K562 (cell line): Measurements from ENCODE around the gene RPL35. TPM values are rescaled to one million over a fixed set of nuclear protein-coding genes. Genes with fewer than 3 reads are reported as not detected.

Experiments used
- ATAC-seq: fragments of 200-7000 bp; cut with Tn5 transposase; 3 replicates; pipeline ENCODE4 v1.9.1; 2020; ENCODE audit warnings: moderate library complexity
- BruUV-seq: library from RNA; stranded (reverse); fragments of 400-500 nt; replicated peaks from 2 replicates; lab custom pipeline; 2021; lab: Mats Ljungman, UMichigan
- CTCF ChIA-PET: fragments of 300-600 bp; formaldehyde crosslinking; extraction: SDS; loops from one replicate; lab custom pipeline; 2021; ENCODE audit warnings: low intra/inter-chr PET ratio; lab: Yijun Ruan, JAX
- POLR2A ChIA-PET: fragments of 300-600, 350-650 bp; sonication (Branson Sonifier 250); formaldehyde crosslinking; extraction: SDS; loops from one replicate; lab custom pipeline; 2021; ENCODE audit warnings: antibody characterized with exemption, inconsistent platforms; lab: Yijun Ruan, JAX
- DNase-seq, 4 experiments: peaks; one replicate each; pipeline versions ENCODE4 v3.0.0 to v3.0.0-alpha.2; 2011 to 2018; ENCODE audit warnings: low spot score in 3 of 4, mixed read lengths in 3 of 4; ENCODE audit errors: extremely low read depth in 1 of 4
- FAIRE-seq: peaks from 2 replicates; lab custom pipeline; 2011; peaks lifted over from hg19 to GRCh38; lab: Jason Lieb, UNC
- H2AFZ ChIP-seq: 2 replicates; pipeline ENCODE4 v1.6.0; 2011; ENCODE audit warnings: low read depth, low read length, control low read depth, inconsistent platforms
- H3K27ac ChIP-seq: fragments of 200-600 bp; 3 replicates; pipeline ENCODE4 v1.8.0; 2011; ENCODE audit warnings: low read depth, mild to moderate bottlenecking, control low read depth, inconsistent platforms, low read length, moderate library complexity, mixed read lengths; ENCODE audit errors: extremely low read depth
- H3K27me3 ChIP-seq, 2 experiments: fragments of 300-600 bp in 1 of 2; 2 replicates in 1 of 2; 3 replicates in 1 of 2; pipeline versions ENCODE4 v1.6.0 to v1.8.0; 2011; ENCODE audit warnings: inconsistent platforms in 2 of 2, low read length in 2 of 2, mild to moderate bottlenecking in 1 of 2, mixed read lengths in 1 of 2, moderate library complexity in 1 of 2; ENCODE audit not compliant: control insufficient read depth in 2 of 2, insufficient read depth in 2 of 2
- H3K36me3 ChIP-seq: fragments of 300-600 bp; 3 replicates; pipeline ENCODE4 v1.8.0; 2011; ENCODE audit warnings: mild to moderate bottlenecking, low read length, inconsistent platforms; ENCODE audit not compliant: control insufficient read depth, insufficient read depth
- H3K4me1 ChIP-seq, 2 experiments: fragments of 200-600 bp in 1 of 2; replicated peaks in 1 of 2; 2 replicates in 1 of 2; 3 replicates in 1 of 2; pipeline versions ENCODE4 v1.5.1 to v1.8.0; 2011; ENCODE audit warnings: inconsistent platforms in 2 of 2, low read length in 2 of 2, mild to moderate bottlenecking in 1 of 2, mixed read lengths in 1 of 2, moderate library complexity in 1 of 2; ENCODE audit not compliant: control insufficient read depth in 2 of 2, insufficient read depth in 2 of 2
- H3K4me2 ChIP-seq: 2 replicates; pipeline ENCODE4 v1.6.1; 2011; ENCODE audit warnings: low read length, control low read depth, inconsistent platforms, mixed read lengths; ENCODE audit not compliant: insufficient read depth
- H3K4me3 ChIP-seq: fragments of 200-600 bp; sonication (generic), shearing (Covaris generic); 2 replicates; pipeline ENCODE4 v1.5.1; 2016; ENCODE audit warnings: control low read depth, inconsistent platforms
- H3K79me2 ChIP-seq: fragments of 200-600 bp; 3 replicates; pipeline ENCODE4 v1.8.0; 2011; ENCODE audit warnings: low read length, inconsistent platforms; ENCODE audit not compliant: control insufficient read depth, insufficient read depth
- H3K9ac ChIP-seq, 2 experiments: 2 replicates each; pipeline versions ENCODE4 v1.6.0 to v1.6.1; 2011; ENCODE audit warnings: low read depth in 2 of 2, low read length in 2 of 2, control low read depth in 1 of 2, inconsistent platforms in 1 of 2, mild to moderate bottlenecking in 1 of 2, mixed read lengths in 1 of 2; ENCODE audit not compliant: insufficient read depth in 1 of 2
- H3K9me1 ChIP-seq: one replicate; pipeline ENCODE4 v1.6.0; 2011; ENCODE audit warnings: inconsistent platforms, mild to moderate bottlenecking, low read length, moderate library complexity; ENCODE audit not compliant: control insufficient read depth, insufficient read depth
- H3K9me3 ChIP-seq: replicated peaks from 2 replicates; pipeline ENCODE4 v1.5.1; 2011; ENCODE audit warnings: low read depth, low read length, inconsistent platforms; ENCODE audit not compliant: control insufficient read depth, insufficient read depth
- H4K20me1 ChIP-seq: replicated peaks from 2 replicates; pipeline ENCODE4 v1.6.1; 2011; ENCODE audit warnings: low read length, inconsistent platforms, mixed read lengths; ENCODE audit not compliant: control insufficient read depth, insufficient read depth
- EZH2 ChIP-seq: IDR thresholded peaks from 2 replicates; pipeline ENCODE4 v1.6.1; 2012; ENCODE audit warnings: low read depth, mild to moderate bottlenecking, inconsistent platforms, low read length, borderline replicate concordance
- MTF1 ChIP-seq: fragments of 250-450 bp; sonication (Bioruptor Pico); IDR thresholded peaks from 2 replicates; pipeline ENCODE4 v1.9.0; 2021; ENCODE audit warnings: moderate library complexity, mild to moderate bottlenecking, inconsistent platforms, borderline replicate concordance
- PCBP2 ChIP-seq: fragments of 200-400 bp; formaldehyde crosslinking; IDR thresholded peaks from 2 replicates; pipeline ENCODE4 v1.6.1; 2018; ENCODE audit warnings: low read length, low read depth, mild to moderate bottlenecking, moderate library complexity; ENCODE audit not compliant: poor library complexity, severe bottlenecking
- TBL1XR1 ChIP-seq, 2 experiments: IDR thresholded peaks; 2 replicates each; pipeline ENCODE4 v1.6.1; 2012; ENCODE audit warnings: improper control_type of control experiment in 2 of 2, low read length in 2 of 2, mild to moderate bottlenecking in 1 of 2
- TBP ChIP-seq: optimal IDR thresholded peaks from 2 replicates; pipeline ENCODE3; 2011; ENCODE audit warnings: low read depth, low read length, improper control_type of control experiment
- ZKSCAN1 ChIP-seq: fragments of 150-350 bp; IDR thresholded peaks from 2 replicates; pipeline ENCODE4 v1.6.1; 2016; ENCODE audit warnings: low read depth, low read length
- ZNF79 ChIP-seq: fragments of 250-450 bp; sonication (Bioruptor Pico); IDR thresholded peaks from 2 replicates; pipeline ENCODE4 v1.4.0; 2020; ENCODE audit warnings: low read depth, mild to moderate bottlenecking, moderate library complexity
- WGBS: fragments of 100-300 bp; shearing (Covaris generic); methylation state at CpG from one replicate; pipeline ENCODE4 v1.1.6; 2016; ENCODE audit warnings: low coverage, mixed read lengths; ENCODE audit not compliant: insufficient coverage; ENCODE audit errors: missing lambda C conversion rate; 5-methylcytosine and 5-hydroxymethylcytosine counted together
- in situ Hi-C: fragments of 300-500 bp; cut with MboI; formaldehyde crosslinking; loops from 4 replicates; pipeline ENCODE4 v1.15.0; 2018; ENCODE audit warnings: inconsistent platforms, mixed read lengths
- intact Hi-C: fragments of 100-400 bp; cut with micrococcal nuclease; formaldehyde crosslinking; loops from 2 replicates; pipeline ENCODE4 v1.14.2; 2022
- polyA plus RNA-seq, 8 experiments: library from polyadenylated mRNA; depleted of rRNA in 4 of 8; stranded (reverse) in 5 of 8; unstranded in 3 of 8; fragments of >200 nt; fragmentation: Nextera tagmentation in 2 of 8; fragmentation: Illumina TruSeq in 1 of 8; extraction: Ambion mirVana in 2 of 8; extraction: Trizol in 1 of 8; gene quantifications; 2 replicates each; pipeline versions ENCODE4 v1.2.1 to v1.2.3, GENCODE V29; 2011 to 2014; ENCODE audit warnings: inconsistent platforms in 1 of 8, missing spikeins in 1 of 8
- total RNA-seq, 7 experiments: library from RNA; depleted of rRNA in 6 of 7; stranded (reverse); fragments of >200 nt in 6 of 7; fragmentation: Illumina TruSeq in 2 of 7; extraction: Trizol in 2 of 7; gene quantifications; 2 replicates each; pipeline versions ENCODE4 v1.2.1 to v1.2.3, GENCODE V29; 2011 to 2021; ENCODE audit warnings: low replicate concordance in 1 of 7

Gene RPL35
- total and polyA plus RNA-seq, 9 of the 15 experiments (the other 6 are each of a cell fraction or from before 2014, with no cell fraction given) = 1,755 to 5,101 (median 3,405) TPM

DNA sequence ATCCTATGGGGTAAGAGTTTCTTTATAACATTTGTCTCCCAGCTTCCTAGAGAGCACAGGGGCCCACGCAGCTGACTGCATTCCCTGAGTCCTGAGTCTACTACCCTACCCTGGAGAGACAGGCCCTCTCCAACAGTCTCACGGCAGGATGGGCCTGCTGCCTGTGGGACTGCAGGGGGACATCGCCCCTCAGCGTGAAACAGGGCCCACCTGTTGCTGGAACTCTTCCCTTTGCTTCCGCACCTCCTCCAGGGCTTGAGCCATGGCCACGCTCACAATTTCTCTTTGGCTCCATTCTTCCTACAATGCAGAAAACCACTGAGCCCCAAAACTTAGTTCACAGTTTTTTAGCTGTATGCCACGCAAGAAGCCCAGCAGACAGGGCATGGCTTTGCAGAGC lies 28.4 kb upstream of the RPL35 start (continued):
- no peak for TF ChIP-seq ZNF79

DNA sequence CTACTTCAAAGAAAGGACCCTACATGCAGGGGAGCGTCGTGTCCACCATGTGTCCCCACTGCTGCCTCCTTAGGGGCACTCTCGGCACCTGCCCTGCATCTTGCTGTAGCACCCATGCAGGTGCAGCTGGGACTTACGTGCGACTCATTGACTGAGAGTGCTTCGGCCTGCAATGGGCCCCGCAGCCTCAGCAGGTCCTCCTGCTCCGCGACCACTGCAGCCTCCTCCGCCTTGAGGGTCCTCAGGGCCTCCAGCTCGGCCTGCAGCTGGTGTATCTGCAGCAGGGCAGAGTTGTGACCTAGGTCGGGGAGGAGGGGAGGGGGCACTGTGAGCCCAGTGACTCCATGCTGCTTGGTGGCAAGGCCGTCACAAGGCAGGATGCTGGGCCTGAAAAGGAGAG lies 27.2 kb upstream of the RPL35 start:
- BruUV-seq = no TSS peak
- CTCF ChIA-PET = no interaction called here
- in situ Hi-C loops = loop anchor here (10.0 kb wide), 1 partner anchor 1016 kb away; no protein-coding TSS in a partner anchor

More for the DNA sequence above, 27.2 kb upstream of the RPL35 start:
- peaks cover 65% of the 10 kb centered on the region; the same call in 2 of the 3 replicates for H3K36me3 ChIP-seq
- H3K4me2 ChIP-seq = no peak overlapping the region
- H3K4me1 ChIP-seq = 0 out of 5 replicates have a peak, but pooled peaks cover 0 to 3% of the 10 kb centered on the region in 2 experiments
- TF ChIP-seq TBP (no peak), PCBP2 (no peak), TBL1XR1 (IDR thresholded peaks at IDR 0.05; ENCODE audit: low read length in 2 of 2) (no peak), ZKSCAN1 (no peak), MTF1 (no peak), EZH2 (no peak)
- TF ChIP-seq, all 486 proteins: peak for 0
- Histone ChIP-seq H4K20me1 (no peaks in the 10 kb centered on the region), H3K27ac (no peak overlapping the region), H3K4me3 (no peak overlapping the region), H3K79me2 (no peaks in the 10 kb centered on the region), H2AFZ (no peak overlapping the region), H3K9me3 (no peaks in the 10 kb centered on the region), H3K9ac (peak overlapping the region in 1 of 2 experiments; percentile 54; a peak in 1 of 4 replicates), H3K9me1 (peaks cover 4% of the 10 kb centered on the region), H3K27me3 (no peaks in the 10 kb centered on the region)
- ATAC-seq (no peak), FAIRE-seq (no peak), DNase-seq (no peak)
- intact Hi-C loops = no loop called here
- 91% methylated on average over 13 of the region's 13 CpGs for WGBS
- POLR2A ChIA-PET = interaction anchor here (2.8 kb wide), 1 partner anchor 12 kb away, joined by 18 read pairs; no protein-coding TSS in a partner anchor
